Glutamatergic neuron (in vitro differentiated cells): ENCODE results near the gene CABLES2. TPM values are rescaled to one million over a fixed set of nuclear protein-coding genes. Genes with fewer than 3 reads are reported as not detected.

Experiments
- DNase-seq: peaks from one replicate; pipeline ENCODE4 v3.0.0; 2022
- H3K27ac Mint-ChIP-seq: one replicate; pipeline ENCODE4 v1.8.0; 2020; ENCODE audit warnings: mild to moderate bottlenecking, mixed read lengths, inconsistent platforms; ENCODE audit not compliant: unreplicated experiment
- H3K27me3 Mint-ChIP-seq: one replicate; pipeline ENCODE4 v1.8.0; 2020; ENCODE audit warnings: mild to moderate bottlenecking, moderate library complexity, mixed read lengths, inconsistent platforms; ENCODE audit not compliant: unreplicated experiment
- H3K36me3 Mint-ChIP-seq: one replicate; pipeline ENCODE4 v1.8.0; 2020; ENCODE audit warnings: mild to moderate bottlenecking, mixed read lengths, inconsistent platforms; ENCODE audit not compliant: unreplicated experiment
- H3K4me1 Mint-ChIP-seq: one replicate; pipeline ENCODE4 v1.8.0; 2020; ENCODE audit warnings: mild to moderate bottlenecking, low read depth, mixed read lengths, inconsistent platforms; ENCODE audit not compliant: unreplicated experiment
- H3K4me3 Mint-ChIP-seq: one replicate; pipeline ENCODE4 v1.8.0; 2020; ENCODE audit warnings: mild to moderate bottlenecking, mixed read lengths, inconsistent platforms; ENCODE audit not compliant: unreplicated experiment
- H3K9me3 Mint-ChIP-seq: one replicate; pipeline ENCODE4 v1.8.0; 2020; ENCODE audit warnings: mild to moderate bottlenecking, moderate library complexity, mixed read lengths, inconsistent platforms; ENCODE audit not compliant: unreplicated experiment
- CTCF ChIP-seq: fragments of 200-600 bp; sonication (generic); IDR thresholded peaks from one replicate; pipeline ENCODE4 v1.5.0; 2021; ENCODE audit not compliant: partially characterized antibody, unreplicated experiment
- total RNA-seq: library from RNA; stranded (reverse); fragmentation: NEBNext Ultra II Directional; extraction: Animal tissue kit (Norgen Biotek cat#: 25700); gene quantifications from one replicate; pipeline ENCODE4 v1.2.1, GENCODE V29; 2021; ENCODE audit not compliant: unreplicated experiment

Gene CABLES2
- total RNA-seq, 1 donor from 2014 or later, result 25.3 TPM

GRCh38 chr20:62371588-62372041 lies 35.5 kb downstream of the CABLES2 start:
- Mint-ChIP-seq H3K36me3 (peaks cover 4% of the 10 kb centered on the region), H3K9me3 (peaks cover 8% of the 10 kb centered on the region), H3K27me3 (peaks cover 16% of the 10 kb centered on the region), H3K27ac (no peak overlapping the region), H3K4me1 (peaks cover 17% of the 10 kb centered on the region), H3K4me3 (no peak overlapping the region)
- DNase-seq, result no peak
- no peak for TF ChIP-seq CTCF

- Mint-ChIP-seq H3K4me3 (no peak overlapping the region), H3K9me3 (peaks cover 8% of the 10 kb centered on the region), H3K4me1 (peaks cover 17% of the 10 kb centered on the region), H3K27ac (no peak overlapping the region), H3K27me3 (peaks cover 16% of the 10 kb centered on the region), H3K36me3 (peaks cover 4% of the 10 kb centered on the region)
- DNase-seq, result peak; percentile 44
- no peak for TF ChIP-seq CTCF
Measured at GRCh38 chr20:62370807-62371587, 36.1 kb downstream of the CABLES2 start.

- no peak overlapping the region for H3K27ac Mint-ChIP-seq
- H3K27me3 Mint-ChIP-seq, result peaks cover 16% of the 10 kb centered on the region
- peak; percentile 19 for DNase-seq
- H3K9me3 Mint-ChIP-seq, result peaks cover 8% of the 10 kb centered on the region
- H3K4me3 Mint-ChIP-seq, result no peak overlapping the region
- TF ChIP-seq CTCF, result no peak
- H3K4me1 Mint-ChIP-seq, result peaks cover 15% of the 10 kb centered on the region
- peaks cover 4% of the 10 kb centered on the region for H3K36me3 Mint-ChIP-seq
Measured at GRCh38 chr20:62370115-62370806, 36.8 kb downstream of the CABLES2 start.

- no peak overlapping the region for H3K27ac Mint-ChIP-seq
- peak; percentile 14 for DNase-seq
- H3K4me1 Mint-ChIP-seq, result peaks cover 15% of the 10 kb centered on the region
- peaks cover 10% of the 10 kb centered on the region for H3K9me3 Mint-ChIP-seq
- peaks cover 4% of the 10 kb centered on the region for H3K36me3 Mint-ChIP-seq
- H3K27me3 Mint-ChIP-seq, result peaks cover 18% of the 10 kb centered on the region
- peak overlapping the region; percentile 78 for H3K4me3 Mint-ChIP-seq
- no peak for TF ChIP-seq CTCF
Measured at GRCh38 chr20:62369815-62370114, 37.3 kb downstream of the CABLES2 start.
